PC-3 (cell line): ENCODE results near the gene CTNS.

Experiments used
- CTCF ChIP-seq: fragments of 300-600 bp; sonication (generic); conservative IDR thresholded peaks from 2 replicates; pipeline ENCODE4 v1.5.1; 2017; ENCODE audit warnings: antibody characterized with exemption, low read depth, mild to moderate bottlenecking, low read length
- EZH2 ChIP-seq: fragments of 300-600 bp; sonication (generic); IDR thresholded peaks from one replicate; pipeline ENCODE4 v1.6.1; 2017; ENCODE audit warnings: antibody characterized with exemption, mild to moderate bottlenecking, low read length; ENCODE audit not compliant: unreplicated experiment
- EZH2phosphoT487 ChIP-seq: fragments of 300-600 bp; sonication (generic); IDR thresholded peaks from 2 replicates; pipeline ENCODE4 v1.6.1; 2018; ENCODE audit warnings: mild to moderate bottlenecking, antibody characterized with exemption, low read length, borderline replicate concordance

- no peak for TF ChIP-seq CTCF
- no peak for TF ChIP-seq EZH2
- TF ChIP-seq EZH2phosphoT487, result no peak
Observed at GRCh38 chr17:3596804-3597464, 39.6 kb upstream of the CTNS start.
